ENCODE results near the gene RNU6-9.

DNA sequence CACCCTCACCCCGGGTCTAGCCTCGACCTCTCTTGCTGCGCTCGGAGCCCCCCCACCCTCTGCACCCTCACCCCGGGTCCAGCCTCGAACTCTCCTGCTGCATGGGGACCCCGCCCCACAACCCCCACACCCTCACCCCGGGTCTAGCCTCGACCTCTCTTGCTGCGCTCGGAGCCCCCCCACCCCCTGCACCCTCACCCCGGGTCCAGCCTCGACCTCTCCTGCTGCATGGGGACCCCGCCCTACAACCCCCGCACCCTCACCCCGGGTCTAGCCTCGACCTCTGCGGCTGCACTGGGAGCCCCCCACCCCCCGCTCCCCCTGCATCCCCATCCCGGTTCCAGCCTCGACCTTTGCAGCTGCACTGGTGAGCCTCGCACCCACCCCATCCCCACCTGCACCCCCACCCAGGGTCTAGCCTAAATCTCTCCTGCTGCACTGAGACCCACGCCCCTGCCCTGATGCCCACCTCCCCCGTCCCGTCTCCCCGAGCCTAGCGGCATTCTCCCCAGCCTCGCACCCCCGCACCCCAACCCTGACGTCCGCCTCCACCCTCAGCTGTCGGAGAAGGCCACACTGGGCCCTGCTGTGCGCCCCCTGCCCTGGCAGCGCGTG, 32.0 kb upstream of the RNU6-9 start:
- TF ChIP-seq, protein P1, sequence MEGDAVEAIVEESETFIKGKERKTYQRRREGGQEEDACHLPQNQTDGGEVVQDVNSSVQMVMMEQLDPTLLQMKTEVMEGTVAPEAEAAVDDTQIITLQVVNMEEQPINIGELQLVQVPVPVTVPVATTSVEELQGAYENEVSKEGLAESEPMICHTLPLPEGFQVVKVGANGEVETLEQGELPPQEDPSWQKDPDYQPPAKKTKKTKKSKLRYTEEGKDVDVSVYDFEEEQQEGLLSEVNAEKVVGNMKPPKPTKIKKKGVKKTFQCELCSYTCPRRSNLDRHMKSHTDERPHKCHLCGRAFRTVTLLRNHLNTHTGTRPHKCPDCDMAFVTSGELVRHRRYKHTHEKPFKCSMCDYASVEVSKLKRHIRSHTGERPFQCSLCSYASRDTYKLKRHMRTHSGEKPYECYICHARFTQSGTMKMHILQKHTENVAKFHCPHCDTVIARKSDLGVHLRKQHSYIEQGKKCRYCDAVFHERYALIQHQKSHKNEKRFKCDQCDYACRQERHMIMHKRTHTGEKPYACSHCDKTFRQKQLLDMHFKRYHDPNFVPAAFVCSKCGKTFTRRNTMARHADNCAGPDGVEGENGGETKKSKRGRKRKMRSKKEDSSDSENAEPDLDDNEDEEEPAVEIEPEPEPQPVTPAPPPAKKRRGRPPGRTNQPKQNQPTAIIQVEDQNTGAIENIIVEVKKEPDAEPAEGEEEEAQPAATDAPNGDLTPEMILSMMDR (IDR thresholded peaks at IDR 0.05) = no peak
- no peak for TF ChIP-seq POLR2A (IDR thresholded peaks at IDR 0.05)

Data from heart left ventricle (tissue), 13 donors.